Stimulated activated CD8-positive, alpha-beta memory T cell treated with anti-CD3 and anti-CD28 coated beads, Interleukin-4, amount 100 ng/mL, for 1 hour (primary cell): ENCODE measurements around the gene PDPK1.

ENCODE experiments used
- DNase-seq, 2 donors: peaks; one replicate each; pipeline ENCODE4 v3.0.0-alpha.2; 2020; ENCODE audit warnings: low read depth in 2 of 2, low spot score in 1 of 2

The PDPK1 gene

GRCh38 chr16:2507052-2507659 lies 30.7 kb upstream of the PDPK1 start:
- no peak for DNase-seq

- no peak for DNase-seq
Measured at GRCh38 chr16:2507665-2508064, 30.2 kb upstream of the PDPK1 start.

GRCh38 chr16:2508722-2509400 lies 29.0 kb upstream of the PDPK1 start:
- no peak for DNase-seq

- no peak for DNase-seq
Measured at GRCh38 chr16:2511128-2511800, 26.6 kb upstream of the PDPK1 start.

DNA sequence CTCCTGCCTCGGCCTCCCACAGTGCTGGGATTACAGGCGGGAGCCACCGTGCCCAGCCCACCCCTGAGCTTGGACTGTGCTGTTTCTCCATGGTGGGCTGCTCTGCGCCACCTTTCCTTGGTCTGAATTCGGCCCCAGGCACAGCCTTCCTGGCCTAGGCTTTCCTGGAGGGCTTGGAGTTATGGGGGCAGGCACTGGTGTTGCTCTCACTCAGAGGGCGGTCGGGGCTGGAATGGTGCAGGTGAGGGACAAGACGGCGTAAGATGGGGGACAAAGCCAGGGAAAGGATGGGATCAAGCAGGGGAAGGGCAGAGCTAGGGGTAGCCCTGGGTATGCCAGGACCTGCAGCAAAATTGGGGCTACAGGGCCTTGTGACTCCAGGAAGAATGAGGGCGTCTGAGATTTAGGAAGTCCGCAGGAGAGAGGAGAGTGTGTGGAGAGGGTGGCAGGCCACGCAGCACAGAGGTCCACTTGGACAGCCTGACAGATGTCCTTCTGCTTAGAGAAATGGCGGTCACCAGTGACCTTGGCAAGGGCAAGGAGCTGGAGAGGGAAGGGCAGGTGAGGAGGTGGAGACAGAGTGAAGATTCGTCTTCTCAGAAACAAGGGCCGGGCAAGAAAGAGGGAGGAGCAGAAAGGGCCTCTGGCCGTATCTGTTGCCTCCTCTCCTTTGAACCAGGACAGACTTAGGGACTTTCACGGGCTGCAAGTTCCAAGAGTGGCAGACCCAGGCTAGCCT lies 25.7 kb upstream of the PDPK1 start:
- no peak for DNase-seq

DNA sequence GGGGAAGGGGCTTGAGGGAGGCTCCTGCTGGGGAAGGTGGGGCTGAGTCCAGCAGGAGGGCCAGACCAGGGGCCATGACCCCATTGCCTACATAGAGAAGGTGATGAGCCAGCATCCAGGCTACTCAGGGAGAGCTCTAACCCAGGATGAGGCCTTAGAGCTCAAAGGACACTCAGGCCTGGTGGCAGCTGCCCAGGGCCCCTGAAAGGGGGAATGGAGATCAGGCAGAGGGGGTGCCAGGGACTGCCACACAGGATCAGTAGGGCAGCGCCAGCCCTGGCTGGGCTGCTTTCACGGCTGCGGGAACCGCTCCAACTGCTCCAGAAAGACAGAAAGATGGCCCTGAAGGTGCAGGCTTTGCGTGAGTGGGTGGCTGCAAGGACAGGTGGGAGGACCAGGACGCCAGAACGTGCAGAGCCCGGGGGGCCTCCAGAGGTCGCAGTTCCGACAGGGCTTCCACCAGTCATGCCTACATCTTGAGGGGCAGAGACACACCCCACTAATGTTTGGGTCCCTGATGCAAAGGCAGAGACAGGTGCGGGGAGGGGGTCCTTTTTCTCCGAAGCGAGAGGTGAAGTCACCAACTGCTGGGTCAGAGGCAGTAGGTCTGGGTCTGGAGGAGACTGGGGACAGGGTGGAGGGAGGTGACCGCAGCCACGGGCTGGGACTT lies 25.0 kb upstream of the PDPK1 start:
- no peak for DNase-seq

DNA sequence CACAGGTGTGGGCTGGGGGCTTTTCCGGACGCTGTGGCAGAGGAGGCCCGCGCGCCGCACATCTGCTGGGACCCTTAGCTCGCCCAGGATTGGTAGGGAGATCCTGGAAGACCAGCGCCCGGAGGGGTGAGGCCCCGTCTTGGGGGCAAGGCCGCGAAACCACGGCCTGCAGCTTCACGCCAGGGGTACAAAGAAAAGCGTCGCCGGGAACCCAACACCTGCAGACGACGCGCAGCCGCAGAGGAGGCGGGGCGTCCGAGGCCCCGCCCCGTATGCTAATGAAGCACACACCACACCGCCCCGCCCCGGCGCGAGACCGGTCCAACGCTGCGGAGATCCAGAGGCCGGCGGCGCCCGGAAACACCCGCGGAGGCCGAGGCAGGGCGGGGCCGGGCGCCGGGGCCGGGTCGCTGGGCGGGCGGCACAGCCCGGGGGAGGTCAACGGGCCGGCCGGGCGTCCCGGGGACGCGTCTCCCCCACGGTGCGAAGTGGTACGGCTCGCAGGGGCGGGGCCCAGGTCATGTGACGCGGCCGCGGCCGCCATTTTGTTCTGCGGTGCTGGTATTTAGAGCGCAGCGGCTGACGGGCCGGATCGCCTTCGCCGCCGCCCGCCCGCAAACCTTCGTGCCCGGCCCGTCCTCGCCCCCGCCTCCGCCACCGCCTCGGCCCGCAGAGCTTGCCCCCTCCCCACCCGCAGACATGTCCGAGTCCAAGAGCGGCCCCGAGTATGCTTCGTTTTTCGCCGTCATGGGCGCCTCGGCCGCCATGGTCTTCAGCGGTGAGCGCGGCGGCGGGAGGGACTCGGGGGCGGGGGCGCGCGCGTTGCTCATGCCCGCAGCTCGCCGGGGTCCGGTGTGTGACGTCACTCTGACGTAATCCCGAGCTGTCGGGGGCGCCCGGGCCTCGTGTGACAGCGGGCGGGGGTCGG lies 24.2 kb upstream of the PDPK1 start, which contains the start of gene ATP6V0C:
ATP6V0C (plus strand) TSS at position 548 of the 928 bp plus-strand sequence; CDS start at position 700, 152 bp downstream.
- peak; percentile 84 to 86 for DNase-seq

- DNase-seq, result no peak
Measured at GRCh38 chr16:2514333-2515179, 23.3 kb upstream of the PDPK1 start.

DNA sequence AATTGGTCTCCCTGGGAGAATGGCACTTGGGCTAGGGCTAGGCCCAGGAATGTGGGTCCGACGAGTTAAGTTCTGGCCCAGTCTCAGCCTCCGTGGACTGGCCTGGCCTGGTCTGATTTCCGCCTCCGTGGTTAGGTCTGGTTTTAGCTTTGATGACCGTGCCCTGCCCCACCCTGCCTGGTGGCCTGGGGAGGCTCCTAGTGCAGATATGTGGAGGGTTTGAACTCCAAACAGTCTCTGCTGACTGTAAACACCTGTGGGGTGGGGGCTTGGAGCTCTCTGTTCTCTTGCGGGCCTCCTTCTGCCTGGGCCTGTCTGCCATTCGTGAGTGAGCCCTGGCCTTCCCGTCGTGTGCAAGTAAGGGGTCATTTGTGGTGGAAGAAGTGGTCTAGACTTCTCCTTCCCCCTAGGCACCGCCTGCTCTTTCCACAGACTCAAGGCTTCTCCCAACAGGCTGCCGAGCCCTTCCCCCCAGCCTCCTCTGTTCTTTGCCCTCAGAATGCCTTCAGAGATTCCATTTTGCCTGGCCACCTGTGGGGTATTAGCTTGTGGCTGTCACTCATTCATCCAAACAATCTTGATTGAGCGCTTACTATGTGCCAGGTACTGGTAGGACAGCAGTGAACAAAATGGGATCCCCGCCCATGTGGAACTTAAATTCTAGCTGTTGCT lies 22.5 kb upstream of the PDPK1 start:
- no peak for DNase-seq

- no peak for DNase-seq
Measured at GRCh38 chr16:2516391-2517240, 21.2 kb upstream of the PDPK1 start.

DNA sequence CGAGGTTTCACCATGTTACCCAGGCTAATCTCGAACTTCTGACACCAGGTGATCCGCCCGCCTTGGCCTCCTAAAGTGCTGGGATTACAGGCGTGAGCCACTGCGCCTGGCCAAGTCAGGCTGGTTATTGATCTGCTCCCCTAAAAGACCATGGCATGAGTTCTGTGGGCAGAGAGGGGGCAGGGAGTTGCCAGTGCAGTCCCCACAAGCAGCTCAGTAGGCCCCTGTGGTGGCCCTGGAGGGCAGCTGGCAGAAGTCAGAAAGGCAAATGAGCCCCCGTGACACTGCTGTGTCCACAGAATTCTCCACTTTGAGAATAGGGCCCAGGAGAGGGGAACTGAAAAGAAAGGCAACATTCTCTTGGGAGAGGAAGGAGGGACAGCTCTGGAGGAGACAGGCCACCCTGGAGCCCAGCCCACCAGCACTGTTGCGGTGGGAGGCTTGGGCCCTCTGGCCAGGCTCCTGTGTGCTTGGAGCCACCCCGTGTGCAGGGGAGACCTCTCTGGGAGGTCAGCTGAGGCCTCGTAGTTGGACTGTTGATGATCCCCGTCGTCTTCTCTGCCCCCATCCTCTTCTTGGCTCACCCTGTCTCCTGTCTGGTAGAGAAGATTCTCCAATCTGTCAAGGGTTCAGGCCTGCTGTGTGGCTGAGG lies 19.7 kb upstream of the PDPK1 start:
- no peak for DNase-seq

- DNase-seq, result no peak
Measured at GRCh38 chr16:2518823-2519710, 18.8 kb upstream of the PDPK1 start.

DNA sequence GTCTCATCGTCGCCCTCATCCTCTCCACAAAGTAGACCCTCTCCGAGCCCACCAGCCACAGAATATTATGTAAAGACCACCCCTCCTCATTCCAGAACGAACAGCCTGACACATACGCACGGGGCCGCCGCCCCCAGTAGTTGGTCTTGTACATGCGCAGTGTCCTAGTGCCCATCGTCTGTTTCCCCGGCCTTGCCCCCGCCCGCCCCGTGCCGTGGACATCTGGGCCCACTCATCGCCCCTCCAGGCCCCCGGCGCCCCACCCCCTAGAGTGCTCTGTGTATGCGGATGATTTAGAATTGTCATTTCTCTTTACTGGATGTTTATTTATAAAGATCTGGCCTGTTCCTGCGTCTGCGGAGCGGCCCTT lies 18.1 kb upstream of the PDPK1 start:
- DNase-seq, result no peak

GRCh38 chr16:2520097-2520783 lies 17.6 kb upstream of the PDPK1 start, which contains the start of gene AMDHD2:
Gene AMDHD2, plus strand, starts transcription at chr16:2520371. Its CDS starts 88 bp downstream, at chr16:2520459.
- peak; percentile 71 to 77 for DNase-seq

DNA sequence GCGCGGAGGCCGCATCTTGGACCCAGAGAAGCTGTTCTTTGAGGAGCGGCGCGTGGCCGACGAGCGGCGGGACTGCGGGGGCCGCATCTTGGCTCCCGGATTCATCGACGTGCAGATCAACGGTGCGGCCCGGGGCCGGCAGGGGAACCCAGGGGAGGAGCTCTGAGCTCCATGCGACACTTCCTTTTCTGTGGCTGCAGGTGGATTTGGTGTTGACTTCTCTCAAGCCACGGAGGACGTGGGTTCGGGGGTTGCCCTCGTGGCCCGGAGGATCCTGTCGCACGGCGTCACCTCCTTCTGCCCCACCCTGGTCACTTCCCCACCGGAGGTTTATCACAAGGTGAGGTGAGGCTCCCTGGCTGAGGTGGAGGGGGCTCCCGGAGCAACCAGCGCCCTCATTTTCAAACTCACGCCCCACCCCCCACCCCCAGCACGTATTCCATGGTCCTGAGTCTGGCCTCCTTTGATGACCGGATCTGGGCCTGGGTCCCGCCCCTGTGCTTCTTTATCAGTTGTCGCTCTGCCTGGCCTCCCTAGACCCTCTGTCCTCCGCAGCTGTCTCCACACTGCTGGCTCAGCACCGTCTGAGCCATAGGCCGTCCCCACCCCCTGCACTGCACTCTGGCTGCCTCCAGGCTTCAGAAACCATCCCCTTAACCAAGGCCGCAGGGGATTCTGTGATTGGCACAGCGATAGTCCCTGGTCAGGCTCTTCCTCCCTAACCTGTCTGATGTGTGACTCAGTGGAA lies 16.9 kb upstream of the PDPK1 start:
- DNase-seq, result peak in 1 of 2 donors; percentile 29
